ENCODE measurements around the gene SHROOM4.

DNA sequence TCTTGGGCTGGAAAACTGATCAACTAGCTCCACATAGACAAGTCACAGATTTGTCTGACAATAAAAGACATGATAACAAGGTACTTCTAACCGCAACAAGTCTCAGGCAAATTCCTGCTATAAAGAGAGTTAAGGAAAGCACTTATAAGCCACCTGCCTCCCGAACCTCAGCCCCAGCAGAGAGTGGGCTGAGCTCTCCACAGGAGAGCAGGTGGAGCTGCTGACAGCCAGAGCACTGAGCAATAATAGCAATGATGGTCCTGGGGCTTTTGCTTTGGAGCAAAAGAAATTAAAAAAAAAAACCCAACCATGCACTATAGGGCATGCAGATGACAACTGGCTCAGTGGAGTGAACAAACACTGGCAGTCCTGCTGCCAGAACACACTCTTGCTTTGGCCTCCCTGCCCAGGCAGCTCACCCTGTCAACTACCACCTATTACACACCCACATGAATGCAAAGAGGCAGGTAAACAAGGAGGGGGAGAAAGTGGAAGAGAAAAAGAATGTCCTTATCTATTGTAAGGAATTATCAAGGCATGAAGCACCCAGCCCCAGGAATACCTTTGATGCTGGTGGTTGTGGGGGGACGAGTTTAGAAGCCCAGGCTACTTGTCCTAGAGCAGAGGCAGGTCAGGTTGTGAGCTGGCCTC, 207.6 kb downstream of the SHROOM4 start:
- TF ChIP-seq POLR2A (IDR thresholded peaks at IDR 0.05) = no peak
- TF ChIP-seq, protein P1, sequence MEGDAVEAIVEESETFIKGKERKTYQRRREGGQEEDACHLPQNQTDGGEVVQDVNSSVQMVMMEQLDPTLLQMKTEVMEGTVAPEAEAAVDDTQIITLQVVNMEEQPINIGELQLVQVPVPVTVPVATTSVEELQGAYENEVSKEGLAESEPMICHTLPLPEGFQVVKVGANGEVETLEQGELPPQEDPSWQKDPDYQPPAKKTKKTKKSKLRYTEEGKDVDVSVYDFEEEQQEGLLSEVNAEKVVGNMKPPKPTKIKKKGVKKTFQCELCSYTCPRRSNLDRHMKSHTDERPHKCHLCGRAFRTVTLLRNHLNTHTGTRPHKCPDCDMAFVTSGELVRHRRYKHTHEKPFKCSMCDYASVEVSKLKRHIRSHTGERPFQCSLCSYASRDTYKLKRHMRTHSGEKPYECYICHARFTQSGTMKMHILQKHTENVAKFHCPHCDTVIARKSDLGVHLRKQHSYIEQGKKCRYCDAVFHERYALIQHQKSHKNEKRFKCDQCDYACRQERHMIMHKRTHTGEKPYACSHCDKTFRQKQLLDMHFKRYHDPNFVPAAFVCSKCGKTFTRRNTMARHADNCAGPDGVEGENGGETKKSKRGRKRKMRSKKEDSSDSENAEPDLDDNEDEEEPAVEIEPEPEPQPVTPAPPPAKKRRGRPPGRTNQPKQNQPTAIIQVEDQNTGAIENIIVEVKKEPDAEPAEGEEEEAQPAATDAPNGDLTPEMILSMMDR (IDR thresholded peaks at IDR 0.05) = no peak
